ENCODE results near the gene NRARP.
"Not testable (repeated sequence)": the region's sequence is repeated elsewhere in the genome, so short reads cannot be mapped to it uniquely, and the experiment has no call there.

The NRARP gene

GRCh38 chr9:137276473-137277328, 25.4 kb downstream of the NRARP start:
- DNase-seq (ENCODE audit: low spot score), result no peak

GRCh38 chr9:137275588-137276472, 26.2 kb downstream of the NRARP start:
- DNase-seq (ENCODE audit: low spot score), result no peak

GRCh38 chr9:137275203-137275587, 26.9 kb downstream of the NRARP start:
- DNase-seq (ENCODE audit: low spot score), result no peak

- DNase-seq (ENCODE audit: low spot score), result no peak
Measured at GRCh38 chr9:137273611-137274320, 28.3 kb downstream of the NRARP start.

- no peak for DNase-seq (ENCODE audit: low spot score)
Measured at GRCh38 chr9:137273095-137273490, 29.0 kb downstream of the NRARP start.

- no peak for DNase-seq (ENCODE audit: low spot score)
Measured at GRCh38 chr9:137272241-137273094, 29.6 kb downstream of the NRARP start.

- no peak for DNase-seq (ENCODE audit: low spot score)
Measured at GRCh38 chr9:137271696-137272076, 30.4 kb downstream of the NRARP start.

- no peak for DNase-seq (ENCODE audit: low spot score)
Measured at GRCh38 chr9:137270929-137271695, 31.0 kb downstream of the NRARP start.

- no peak for DNase-seq (ENCODE audit: low spot score)
Measured at GRCh38 chr9:137269231-137269772, 32.8 kb downstream of the NRARP start.

GRCh38 chr9:137268538-137269201, 33.4 kb downstream of the NRARP start:
- no peak for DNase-seq (ENCODE audit: low spot score)

- no peak for DNase-seq (ENCODE audit: low spot score)
Measured at GRCh38 chr9:137267933-137268355, 34.1 kb downstream of the NRARP start.

- no peak for DNase-seq (ENCODE audit: low spot score)
Measured at GRCh38 chr9:137266585-137267453, 35.3 kb downstream of the NRARP start.

GRCh38 chr9:137266162-137266527, 35.9 kb downstream of the NRARP start:
- no peak for DNase-seq (ENCODE audit: low spot score)

GRCh38 chr9:137265496-137266161, 36.4 kb downstream of the NRARP start:
- DNase-seq (ENCODE audit: low spot score), result no peak

GRCh38 chr9:137264067-137264466, 38.0 kb downstream of the NRARP start:
- DNase-seq (ENCODE audit: low spot score), result no peak

GRCh38 chr9:137263506-137263905, 38.6 kb downstream of the NRARP start:
- no peak for DNase-seq (ENCODE audit: low spot score)

- DNase-seq (ENCODE audit: low spot score), result no peak
Measured at GRCh38 chr9:137262909-137263285, 39.2 kb downstream of the NRARP start.

- DNase-seq (ENCODE audit: low spot score), result not testable (repeated sequence)
Measured at GRCh38 chr9:137262173-137262908, 39.7 kb downstream of the NRARP start.

Measured in hematopoietic multipotent progenitor cell treated with erythropoietin and hydrocortisone succinate and interleukin-3 and kit ligand, for 15 days (in vitro differentiated cells).